Stomach (tissue), 9 donors: Measurements from ENCODE around the gene SNAPC2. TPM values are rescaled to one million over a fixed set of nuclear protein-coding genes. Genes with fewer than 3 reads are reported as not detected.

Source experiments
- DNase-seq, 2 donors: peaks; one replicate each; pipeline versions ENCODE4 v3.0.0 to v3.0.0-alpha.2; 2013 to 2019
- H3K27ac ChIP-seq, 5 donors: fragments of 200-600 bp in 4 of 5; sonication (generic) in 4 of 5; one replicate each; pipeline ENCODE4 v1.5.1; 2013 to 2019; ENCODE audit warnings: mild to moderate bottlenecking in 1 of 5, moderate library complexity in 1 of 5
- H3K27me3 ChIP-seq, 3 donors: fragments of 200-600 bp; sonication (generic); one replicate each; pipeline ENCODE4 v1.5.1; 2017 to 2019; ENCODE audit warnings: mixed run types in 1 of 3
- H3K36me3 ChIP-seq, 4 donors: fragments of 200-600 bp; sonication (generic); 1 replicate in 3 of 4; 2 replicates in 1 of 4; pipeline ENCODE4 v1.5.1; 2016 to 2019
- H3K4me1 ChIP-seq, 4 donors: fragments of 200-600 bp; sonication (generic); one replicate each; pipeline ENCODE4 v1.5.1; 2016 to 2019
- H3K4me3 ChIP-seq, 4 donors: fragments of 200-600 bp; sonication (generic) in 3 of 4; one replicate each; pipeline ENCODE4 v1.5.1; 2016 to 2019; ENCODE audit warnings: mild to moderate bottlenecking in 1 of 4
- H3K9me3 ChIP-seq, 4 donors: fragments of 200-600 bp; sonication (generic); one replicate each; pipeline ENCODE4 v1.5.1; 2016 to 2019
- CTCF ChIP-seq, 7 experiments: fragments of 450-650 bp in 4 of 7; fragments of 200-600 bp in 3 of 7; sonication (generic) in 3 of 7; IDR thresholded peaks; one replicate each; pipeline ENCODE4 v1.5.1; 2016 to 2019; ENCODE audit warnings: antibody characterized with exemption in 7 of 7, control low read depth in 2 of 7, mild to moderate bottlenecking in 1 of 7
- EP300 ChIP-seq: sonication (generic); formaldehyde crosslinking; IDR thresholded peaks from one replicate; pipeline ENCODE4 v1.6.1; 2017; ENCODE audit warnings: antibody characterized with exemption
- POLR2A ChIP-seq, 4 donors: fragments of 450-650 bp; IDR thresholded peaks; one replicate each; pipeline ENCODE4 v1.6.1; 2016; ENCODE audit warnings: antibody characterized with exemption in 4 of 4, control low read depth in 2 of 4, mild to moderate bottlenecking in 1 of 4, moderate library complexity in 1 of 4
- POLR2AphosphoS5 ChIP-seq, 3 donors: sonication (generic); formaldehyde crosslinking; IDR thresholded peaks; one replicate each; pipeline ENCODE4 v1.6.1; 2016; ENCODE audit warnings: antibody characterized with exemption in 3 of 3
- WGBS, 5 donors: extraction: QIAGEN DNeasy Blood & Tissue Kit in 3 of 5; methylation state at CpG; one replicate each; pipeline versions ENCODE4 v1.1.5 to v1.1.7; 2013 to 2018; 5-methylcytosine and 5-hydroxymethylcytosine counted together
- intact Hi-C: fragments of 100-400 bp; cut with DNase I; formaldehyde crosslinking; loops from one replicate; pipeline ENCODE4 v1.15.1; 2023; ENCODE audit warnings: low total_unique reads
- polyA plus RNA-seq, 3 donors: library from polyadenylated mRNA; stranded (reverse); fragments of 200-250 nt; gene quantifications; one replicate each; pipeline ENCODE4 v1.2.3, GENCODE V29; 2013
- total RNA-seq, 5 donors: library from RNA; depleted of rRNA; stranded (reverse); fragments of >200 nt; gene quantifications; one replicate each; pipeline versions ENCODE4 v1.1.0 to v1.2.3, GENCODE V29; 2014 to 2016
- donor health status: healthy with polysubstance abuse.
- donor health status: Bipolar disorder and iron deficiency.
- donor health status: healthy.

Gene SNAPC2
- total and polyA plus RNA-seq, 8 donors: 2.3 to 22.8 (median 14.9) TPM

GRCh38 chr19:7961920-7962626 is 41.9 kb downstream of the SNAPC2 start:
- TF ChIP-seq POLR2AphosphoS5 (IDR thresholded peaks at IDR 0.05) (no peak), CTCF (IDR thresholded peaks at IDR 0.05) (no peak)
- Histone ChIP-seq H3K4me1 (no peaks in the 10 kb centered on the region), H3K27me3 (no peaks in the 10 kb centered on the region), H3K36me3 (peaks cover 21 to 86% (median 83%) of the 10 kb centered on the region in 4 donors), H3K27ac (no peak overlapping the region), H3K9me3 (no peaks in the 10 kb centered on the region), H3K4me3 (no peak overlapping the region)
- no peak for DNase-seq
- intact Hi-C loops: loop anchor here (10.0 kb wide), 1 partner anchor 293 kb away; no protein-coding TSS in a partner anchor
- 78 to 85% (median 82%) methylated on average over 13 of the region's 13 CpGs for WGBS, 5 donors

GRCh38 chr19:7962644-7963268 is 42.6 kb downstream of the SNAPC2 start:
- H3K9me3 ChIP-seq: no peaks in the 10 kb centered on the region
- H3K27ac ChIP-seq: no peak overlapping the region
- intact Hi-C loops: loop anchor here (10.0 kb wide), 1 partner anchor 292 kb away; no protein-coding TSS in a partner anchor
- H3K27me3 ChIP-seq: no peaks in the 10 kb centered on the region
- H3K4me3 ChIP-seq: no peak overlapping the region
- H3K4me1 ChIP-seq: no peaks in the 10 kb centered on the region
- TF ChIP-seq POLR2A (IDR thresholded peaks at IDR 0.05): no peak
- no peak for TF ChIP-seq EP300
- TF ChIP-seq POLR2AphosphoS5 (IDR thresholded peaks at IDR 0.05): no peak
- TF ChIP-seq CTCF (IDR thresholded peaks at IDR 0.05): no peak
- 81 to 84% (median 82%) methylated on average over 21 to 22 of the region's 22 CpGs for whole genome bisulfite sequencing, 5 donors
- no peak for DNase-seq
- peaks cover 26 to 90% (median 89%) of the 10 kb centered on the region in 4 donors for H3K36me3 ChIP-seq

- Histone ChIP-seq H3K9me3 (no peaks in the 10 kb centered on the region), H3K27me3 (no peaks in the 10 kb centered on the region), H3K4me1 (no peaks in the 10 kb centered on the region), H3K27ac (no peak overlapping the region), H3K36me3 (peaks cover 26 to 92% (median 90%) of the 10 kb centered on the region in 4 donors), H3K4me3 (no peak overlapping the region)
- TF ChIP-seq EP300 (no peak), POLR2AphosphoS5 (IDR thresholded peaks at IDR 0.05) (no peak), CTCF (IDR thresholded peaks at IDR 0.05) (no peak), POLR2A (IDR thresholded peaks at IDR 0.05) (no peak)
- DNase-seq: no peak
- intact Hi-C loops: loop anchor here (10.0 kb wide), 1 partner anchor 291 kb away; no protein-coding TSS in a partner anchor
- 93 to 95% (median 94%) methylated on average over 23 to 25 of the region's 25 CpGs for WGBS, 5 donors
Measured at GRCh38 chr19:7963566-7963965, 43.4 kb downstream of the SNAPC2 start.

- Histone ChIP-seq H3K4me1 (no peaks in the 10 kb centered on the region), H3K27me3 (no peaks in the 10 kb centered on the region), H3K27ac (no peak overlapping the region), H3K36me3 (peaks cover 31 to 100% (median 97%) of the 10 kb centered on the region in 4 donors), H3K4me3 (no peak overlapping the region), H3K9me3 (no peaks in the 10 kb centered on the region)
- TF ChIP-seq CTCF (IDR thresholded peaks at IDR 0.05) (no peak), EP300 (no peak), POLR2AphosphoS5 (IDR thresholded peaks at IDR 0.05) (no peak), POLR2A (IDR thresholded peaks at IDR 0.05) (no peak)
- intact Hi-C loops: loop anchor here (10.0 kb wide), 1 partner anchor 289 kb away; no protein-coding TSS in a partner anchor
- 83 to 86% (median 86%) methylated on average over 12 of the region's 12 CpGs for WGBS, 5 donors
- no peak for DNase-seq
Measured at GRCh38 chr19:7965259-7965841, 45.2 kb downstream of the SNAPC2 start.
